Ovary (tissue), 9 donors: Measurements from ENCODE around the gene CCNJL. TPM values are rescaled to one million over a fixed set of nuclear protein-coding genes. Genes with fewer than 3 reads are reported as not detected.
"Not testable (repeated sequence)": the region's sequence is repeated elsewhere in the genome, so short reads cannot be mapped to it uniquely, and the experiment has no call there.

ENCODE experiments used
- DNase-seq, 5 donors: peaks; one replicate each; pipeline ENCODE4 v3.0.0-alpha.2; 2019 to 2020
- H3K27ac ChIP-seq, 2 donors: fragments of 200-600 bp; one replicate each; pipeline versions ENCODE4 v1.5.1 to v1.8.0; 2019 to 2022
- H3K27me3 ChIP-seq: fragments of 200-600 bp; one replicate; pipeline ENCODE4 v1.8.0; 2022
- H3K36me3 ChIP-seq: fragments of 200-600 bp; sonication (generic); one replicate; pipeline ENCODE4 v1.5.1; 2019
- H3K4me1 ChIP-seq: one replicate; pipeline ENCODE4 v1.8.1; 2013; ENCODE audit warnings: mild to moderate bottlenecking, moderate library complexity; ENCODE audit not compliant: insufficient read depth
- H3K4me3 ChIP-seq: fragments of 200-600 bp; sonication (generic); one replicate; pipeline ENCODE4 v1.5.1; 2017
- H3K9me3 ChIP-seq, 2 donors: fragments of 200-600 bp in 1 of 2; sonication (generic) in 1 of 2; one replicate each; pipeline versions ENCODE4 v1.5.1 to v1.8.1; 2013 to 2019; ENCODE audit warnings: mild to moderate bottlenecking in 1 of 2, moderate library complexity in 1 of 2
- CTCF ChIP-seq, 3 donors: fragments of 450-650 bp in 2 of 3; fragments of 200-600 bp in 1 of 3; IDR thresholded peaks; one replicate each; pipeline versions ENCODE4 v1.5.1 to v1.8.0; 2016 to 2022; ENCODE audit warnings: antibody characterized with exemption in 3 of 3, mild to moderate bottlenecking in 1 of 3
- EP300 ChIP-seq: sonication (generic); formaldehyde crosslinking; IDR thresholded peaks from one replicate; pipeline ENCODE4 v1.6.1; 2017; ENCODE audit warnings: antibody characterized with exemption
- POLR2A ChIP-seq: fragments of 450-650 bp; IDR thresholded peaks from one replicate; pipeline ENCODE4 v1.6.1; 2017; ENCODE audit warnings: antibody characterized with exemption, mild to moderate bottlenecking, moderate library complexity
- WGBS, 3 donors: extraction: QIAGEN DNeasy Blood & Tissue Kit in 1 of 3; methylation state at CpG; one replicate each; pipeline versions ENCODE4 v1.1.5 to v1.1.7; 2013 to 2017; 5-methylcytosine and 5-hydroxymethylcytosine counted together
- intact Hi-C, 4 donors: fragments of 100-400 bp; cut with DNase I; formaldehyde crosslinking; loops; one replicate each; pipeline versions ENCODE4 v1.11.0 to v1.15.1; 2022 to 2023
- polyA plus RNA-seq, 2 donors: library from polyadenylated mRNA; stranded (reverse); fragments of 200-250 nt in 1 of 2; fragments of 350-450 nt in 1 of 2; fragmentation: Illumina TruSeq in 1 of 2; extraction: RNeasy Lipid Tissue Mini Kit (QIAGEN cat#74804) in 1 of 2; gene quantifications; one replicate each; pipeline ENCODE4 v1.2.3, GENCODE V29; 2013 to 2014
- total RNA-seq, 7 donors: library from RNA; depleted of rRNA in 2 of 7; stranded (reverse); fragments of >200 nt in 2 of 7; fragmentation: NEBNext Ultra II Directional in 3 of 7; extraction: Animal tissue kit (Norgen Biotek cat#: 25700) in 3 of 7; gene quantifications; one replicate each; pipeline versions ENCODE4 v1.1.0 to v1.2.4, GENCODE V29; 2016 to 2023
- donor health status: DM: no; HTN: no; CAD: no; lungs with moderate emphysema.
- donor health status: DM: no; HTN: no; CAD: no.
- donor health status: Bipolar disorder and iron deficiency.
- donor health status: DM: yes; HTN: yes; CAD: no.
- donor health status: DM: no; HTN: no; CAD: no.
- donor health status: DM: yes; HTN: yes; CAD: no.

CCNJL gene
- total and polyA plus RNA-seq, 9 donors: 3.4 to 11.8 (median 6.3) TPM

GRCh38 chr5:160348080-160348479 is 35.7 kb upstream of the CCNJL start:
- WGBS, 3 donors: 87 to 90% (median 90%) methylated on average over 11 of the region's 11 CpGs
- H3K4me3 ChIP-seq: no peak overlapping the region
- TF ChIP-seq EP300 (no peak), POLR2A (no peak), CTCF (IDR thresholded peaks at IDR 0.05) (no peak)
- intact Hi-C loops: loop anchor here in 3 of 4 donors (5.0 to 10.0 kb wide), 3 partner anchors 326 to 903 kb away; no protein-coding TSS in a partner anchor
- no peaks in the 10 kb centered on the region for H3K9me3 ChIP-seq
- no peaks in the 10 kb centered on the region for H3K4me1 ChIP-seq
- H3K27ac ChIP-seq: no peak overlapping the region
- no peaks in the 10 kb centered on the region for H3K27me3 ChIP-seq
- no peak for DNase-seq
- no peaks in the 10 kb centered on the region for H3K36me3 ChIP-seq

- Histone ChIP-seq H3K36me3 (no peaks in the 10 kb centered on the region), H3K27ac (no peak overlapping the region), H3K4me1 (peaks cover 2% of the 10 kb centered on the region), H3K27me3 (no peaks in the 10 kb centered on the region), H3K4me3 (no peak overlapping the region), H3K9me3 (no peaks in the 10 kb centered on the region)
- intact Hi-C loops: loop anchor here in 3 of 4 donors (5.0 to 10.0 kb wide), 3 partner anchors 325 to 903 kb away; no protein-coding TSS in a partner anchor
- no peak for TF ChIP-seq POLR2A
- TF ChIP-seq EP300: no peak
- no peak for TF ChIP-seq CTCF (IDR thresholded peaks at IDR 0.05)
- WGBS, 3 donors: 54 to 62% (median 54%) methylated on average over 6 of the region's 6 CpGs
- peak in 1 of 5 donors; percentile 20 for DNase-seq
Observed at GRCh38 chr5:160347448-160347847, 35.1 kb upstream of the CCNJL start.

GRCh38 chr5:160342413-160342941 is 30.1 kb upstream of the CCNJL start:
- Histone ChIP-seq H3K27me3 (no peaks in the 10 kb centered on the region), H3K27ac (peak overlapping the region in 1 of 2 donors; percentile 79), H3K4me3 (no peak overlapping the region), H3K9me3 (no peaks in the 10 kb centered on the region), H3K36me3 (no peaks in the 10 kb centered on the region), H3K4me1 (peaks cover 16% of the 10 kb centered on the region)
- intact Hi-C loops: loop anchor here in 1 of 4 donors (5.0 to 10.0 kb wide), 3 partner anchors 145 to 898 kb away; no protein-coding TSS in a partner anchor
- peak; percentile 38 to 64 (median 49) for DNase-seq
- 56 to 75% (median 63%) methylated on average over 4 of the region's 4 CpGs for WGBS, 3 donors
- TF ChIP-seq CTCF (IDR thresholded peaks at IDR 0.05) (no peak), EP300 (no peak), POLR2A (no peak)

- Histone ChIP-seq H3K27ac (peak overlapping the region in 1 of 2 donors; percentile 79), H3K36me3 (no peaks in the 10 kb centered on the region), H3K27me3 (no peaks in the 10 kb centered on the region), H3K4me3 (no peak overlapping the region), H3K4me1 (peaks cover 16% of the 10 kb centered on the region), H3K9me3 (no peaks in the 10 kb centered on the region)
- no peak for TF ChIP-seq POLR2A
- no peak for TF ChIP-seq EP300
- TF ChIP-seq CTCF (IDR thresholded peaks at IDR 0.05): no peak
- WGBS, 3 donors: 24 to 39% (median 38%) methylated on average over 6 of the region's 6 CpGs
- intact Hi-C loops: loop anchor here in 1 of 4 donors (5.0 to 10.0 kb wide), 3 partner anchors 144 to 897 kb away; no protein-coding TSS in a partner anchor
- DNase-seq: no peak
Observed at GRCh38 chr5:160341309-160341870, 29.0 kb upstream of the CCNJL start.

- H3K4me1 ChIP-seq: peaks cover 16% of the 10 kb centered on the region
- H3K36me3 ChIP-seq, H3K27ac ChIP-seq, DNase-seq, H3K27me3 ChIP-seq, H3K9me3 ChIP-seq, H3K4me3 ChIP-seq: not testable (repeated sequence)
- intact Hi-C loops: loop anchor here in 1 of 4 donors (5.0 to 10.0 kb wide), 3 partner anchors 143 to 896 kb away; no protein-coding TSS in a partner anchor
Observed at GRCh38 chr5:160340513-160340912, 28.1 kb upstream of the CCNJL start.
